RWPE2 (cell line): ENCODE measurements around the gene BRI3.

Experiments
- ATAC-seq: fragments of 200-7000 bp; cut with Tn5 transposase; 3 replicates; pipeline ENCODE4 v1.9.1; 2021; ENCODE audit warnings: low read depth
- DNase-seq: peaks from one replicate; pipeline ENCODE4 v3.0.0-alpha.2; 2020; ENCODE audit warnings: low spot score
- H3K27ac ChIP-seq: fragments of 450-650 bp; 2 replicates; pipeline ENCODE4 v1.5.1; 2017; ENCODE audit warnings: mild to moderate bottlenecking; ENCODE audit not compliant: poor library complexity, severe bottlenecking
- H3K27me3 ChIP-seq: fragments of 250-450 bp; sonication (Bioruptor Pico); 2 replicates; pipeline ENCODE4 v1.5.1; 2021; ENCODE audit warnings: mild to moderate bottlenecking, moderate library complexity; ENCODE audit not compliant: insufficient read depth, poor library complexity, severe bottlenecking
- H3K36me3 ChIP-seq: fragments of 250-450 bp; sonication (Bioruptor Pico); 2 replicates; pipeline ENCODE4 v1.5.1; 2020; ENCODE audit warnings: low read depth, mild to moderate bottlenecking, moderate library complexity
- H3K4me1 ChIP-seq: fragments of 250-450 bp; sonication (Bioruptor Pico); 2 replicates; pipeline ENCODE4 v1.5.1; 2021; ENCODE audit warnings: mild to moderate bottlenecking, moderate library complexity; ENCODE audit not compliant: insufficient read depth, poor library complexity, severe bottlenecking
- H3K4me3 ChIP-seq: fragments of 250-450 bp; sonication (Bioruptor Pico); 2 replicates; pipeline ENCODE4 v1.5.1; 2021; ENCODE audit warnings: mild to moderate bottlenecking, moderate library complexity; ENCODE audit not compliant: severe bottlenecking
- H3K9me3 ChIP-seq: fragments of 250-450 bp; sonication (Bioruptor Pico); 2 replicates; pipeline ENCODE4 v1.5.1; 2021; ENCODE audit warnings: mild to moderate bottlenecking, moderate library complexity; ENCODE audit not compliant: severe bottlenecking
- TF ChIP-seq, protein P1 (sequence below): fragments of 450-650 bp; IDR thresholded peaks from one replicate; pipeline ENCODE4 v1.5.1; 2017; ENCODE audit warnings: mild to moderate bottlenecking, moderate library complexity; ENCODE audit not compliant: poor library complexity, severe bottlenecking

BRI3 gene

DNA sequence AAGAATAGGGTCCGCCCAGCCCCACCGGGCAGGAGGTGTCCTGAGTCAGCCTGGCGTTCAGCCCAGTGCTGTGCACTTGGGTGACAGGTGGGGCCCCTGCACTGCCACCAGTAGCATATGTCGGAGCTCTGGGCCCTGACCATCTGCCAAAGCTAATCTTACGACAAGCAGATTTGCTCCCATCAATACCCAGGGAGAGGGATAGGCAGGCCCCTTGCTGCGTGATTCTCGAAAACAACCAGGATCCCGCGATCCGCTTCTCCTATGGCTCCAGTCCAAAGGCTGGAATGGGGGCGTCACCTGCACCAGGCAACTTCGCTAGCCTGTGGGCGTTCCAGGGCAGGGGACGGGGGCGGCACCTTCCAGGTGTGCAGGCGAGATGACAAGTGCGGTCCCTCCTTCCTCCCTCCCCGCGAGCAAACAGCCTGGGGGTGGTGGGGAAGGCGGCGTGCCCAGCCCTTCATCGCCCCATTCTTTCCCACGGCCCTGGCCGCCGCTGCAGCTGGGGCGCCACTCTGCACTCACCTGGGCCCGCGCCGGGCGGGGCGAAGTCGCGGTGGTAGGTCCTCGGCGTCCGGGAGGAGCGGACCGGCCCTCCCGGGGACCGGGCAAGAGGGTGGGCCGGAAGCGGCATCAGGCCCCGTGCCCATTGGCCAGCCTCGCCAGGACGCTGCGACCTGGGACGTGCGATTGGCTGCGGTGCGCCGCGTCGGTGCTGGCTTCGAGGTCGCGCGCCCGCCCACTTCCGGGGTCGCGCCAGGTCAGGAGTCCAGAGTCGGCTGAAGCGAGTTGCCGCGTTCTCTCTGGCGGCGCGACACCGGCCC lies 29.7 kb upstream of the BRI3 start, which contains the start of gene TECPR1:
TSS of gene TECPR1 (minus strand) at position 632 of the 824 bp plus-strand sequence. CDS start 6,086 bp downstream, outside the sequence.
- Histone ChIP-seq H3K27ac (peak within 1 kb of the TSS; percentile 26), H3K4me1 (peaks cover 6% of the 10 kb centered on the region), H3K36me3 (peaks cover 3% of the 10 kb centered on the region; the same call in 1 of the 2 replicates), H3K4me3 (peak within 1 kb of the TSS; percentile 55), H3K9me3 (no peaks in the 10 kb centered on the region), H3K27me3 (no peaks in the 10 kb centered on the region)
- ATAC-seq (peak; percentile 98), DNase-seq (peak; percentile 93)
- TF ChIP-seq, protein P1, sequence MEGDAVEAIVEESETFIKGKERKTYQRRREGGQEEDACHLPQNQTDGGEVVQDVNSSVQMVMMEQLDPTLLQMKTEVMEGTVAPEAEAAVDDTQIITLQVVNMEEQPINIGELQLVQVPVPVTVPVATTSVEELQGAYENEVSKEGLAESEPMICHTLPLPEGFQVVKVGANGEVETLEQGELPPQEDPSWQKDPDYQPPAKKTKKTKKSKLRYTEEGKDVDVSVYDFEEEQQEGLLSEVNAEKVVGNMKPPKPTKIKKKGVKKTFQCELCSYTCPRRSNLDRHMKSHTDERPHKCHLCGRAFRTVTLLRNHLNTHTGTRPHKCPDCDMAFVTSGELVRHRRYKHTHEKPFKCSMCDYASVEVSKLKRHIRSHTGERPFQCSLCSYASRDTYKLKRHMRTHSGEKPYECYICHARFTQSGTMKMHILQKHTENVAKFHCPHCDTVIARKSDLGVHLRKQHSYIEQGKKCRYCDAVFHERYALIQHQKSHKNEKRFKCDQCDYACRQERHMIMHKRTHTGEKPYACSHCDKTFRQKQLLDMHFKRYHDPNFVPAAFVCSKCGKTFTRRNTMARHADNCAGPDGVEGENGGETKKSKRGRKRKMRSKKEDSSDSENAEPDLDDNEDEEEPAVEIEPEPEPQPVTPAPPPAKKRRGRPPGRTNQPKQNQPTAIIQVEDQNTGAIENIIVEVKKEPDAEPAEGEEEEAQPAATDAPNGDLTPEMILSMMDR = no peak

- Histone ChIP-seq H3K4me3 (peak overlapping the region; percentile 55), H3K27me3 (no peaks in the 10 kb centered on the region), H3K36me3 (peaks cover 3% of the 10 kb centered on the region; the same call in 1 of the 2 replicates), H3K9me3 (no peaks in the 10 kb centered on the region), H3K4me1 (peaks cover 6% of the 10 kb centered on the region), H3K27ac (peak overlapping the region; percentile 26)
- TF ChIP-seq, protein P1 = no peak
- DNase-seq (no peak), ATAC-seq (peak; percentile 40)
Measured at GRCh38 chr7:98252425-98253054, 28.9 kb upstream of the BRI3 start.

GRCh38 chr7:98254516-98254915 lies 27.0 kb upstream of the BRI3 start:
- TF ChIP-seq, protein P1 = no peak
- Histone ChIP-seq H3K4me1 (peaks cover 6% of the 10 kb centered on the region), H3K36me3 (peaks cover 3% of the 10 kb centered on the region; the same call in 1 of the 2 replicates), H3K27me3 (no peaks in the 10 kb centered on the region), H3K27ac (no peak overlapping the region), H3K4me3 (no peak overlapping the region), H3K9me3 (no peaks in the 10 kb centered on the region)
- no peak for ATAC-seq
- no peak for DNase-seq

- no peak overlapping the region for H3K27ac ChIP-seq
- DNase-seq (no peak), ATAC-seq (no peak)
- H3K4me3 ChIP-seq = no peak overlapping the region
- peaks cover 3% of the 10 kb centered on the region; the same call in 1 of the 2 replicates for H3K36me3 ChIP-seq
- no peaks in the 10 kb centered on the region for H3K9me3 ChIP-seq
- H3K4me1 ChIP-seq = peaks cover 6% of the 10 kb centered on the region
- no peaks in the 10 kb centered on the region for H3K27me3 ChIP-seq
- TF ChIP-seq, protein P1 = no peak
Measured at GRCh38 chr7:98254951-98255610, 26.4 kb upstream of the BRI3 start.
